ENCODE measurements around the gene RASA4B.
"Not testable (repeated sequence)": the region's sequence is repeated elsewhere in the genome, so short reads cannot be mapped to it uniquely, and the experiment has no call there.

DNA sequence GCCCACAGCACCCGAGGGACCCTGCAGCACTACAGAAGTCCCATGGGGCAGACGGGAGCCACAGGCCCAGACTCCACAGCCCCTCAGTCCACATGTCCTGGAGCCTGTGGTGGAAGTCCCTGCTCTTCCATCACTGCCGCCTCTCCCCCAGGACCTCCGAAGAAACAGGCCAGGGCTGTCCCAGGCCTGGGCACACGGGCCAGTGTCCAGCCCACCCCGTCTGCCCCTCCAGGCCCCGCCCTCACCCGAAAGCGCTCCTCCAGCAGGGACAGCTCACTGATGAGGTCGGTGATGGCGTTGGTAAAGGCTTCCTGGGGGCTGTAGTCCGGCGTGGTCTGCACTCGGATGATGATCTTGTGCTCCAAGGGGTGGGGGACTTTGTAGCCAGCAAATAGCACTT, 43.5 kb downstream of the RASA4B start:
- TF ChIP-seq, protein P1, sequence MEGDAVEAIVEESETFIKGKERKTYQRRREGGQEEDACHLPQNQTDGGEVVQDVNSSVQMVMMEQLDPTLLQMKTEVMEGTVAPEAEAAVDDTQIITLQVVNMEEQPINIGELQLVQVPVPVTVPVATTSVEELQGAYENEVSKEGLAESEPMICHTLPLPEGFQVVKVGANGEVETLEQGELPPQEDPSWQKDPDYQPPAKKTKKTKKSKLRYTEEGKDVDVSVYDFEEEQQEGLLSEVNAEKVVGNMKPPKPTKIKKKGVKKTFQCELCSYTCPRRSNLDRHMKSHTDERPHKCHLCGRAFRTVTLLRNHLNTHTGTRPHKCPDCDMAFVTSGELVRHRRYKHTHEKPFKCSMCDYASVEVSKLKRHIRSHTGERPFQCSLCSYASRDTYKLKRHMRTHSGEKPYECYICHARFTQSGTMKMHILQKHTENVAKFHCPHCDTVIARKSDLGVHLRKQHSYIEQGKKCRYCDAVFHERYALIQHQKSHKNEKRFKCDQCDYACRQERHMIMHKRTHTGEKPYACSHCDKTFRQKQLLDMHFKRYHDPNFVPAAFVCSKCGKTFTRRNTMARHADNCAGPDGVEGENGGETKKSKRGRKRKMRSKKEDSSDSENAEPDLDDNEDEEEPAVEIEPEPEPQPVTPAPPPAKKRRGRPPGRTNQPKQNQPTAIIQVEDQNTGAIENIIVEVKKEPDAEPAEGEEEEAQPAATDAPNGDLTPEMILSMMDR (optimal IDR thresholded peaks at IDR 0.05 in 1 of 3, IDR thresholded peaks at IDR 0.05 in 1 of 3, conservative IDR thresholded peaks at IDR 0.05 in 1 of 3; ENCODE audit: extremely low read depth in 1 of 3, insufficient read depth in 2 of 3, low read length in 3 of 3), result not testable (repeated sequence)
- not testable (repeated sequence) for TF ChIP-seq EZH2 (IDR thresholded peaks at IDR 0.05; ENCODE audit: low read length)
